ENCODE results near the gene ARPIN.
A peak's percentile ranks its signal among the peaks of the same experiment; 100 is the strongest.

ARPIN gene

DNA sequence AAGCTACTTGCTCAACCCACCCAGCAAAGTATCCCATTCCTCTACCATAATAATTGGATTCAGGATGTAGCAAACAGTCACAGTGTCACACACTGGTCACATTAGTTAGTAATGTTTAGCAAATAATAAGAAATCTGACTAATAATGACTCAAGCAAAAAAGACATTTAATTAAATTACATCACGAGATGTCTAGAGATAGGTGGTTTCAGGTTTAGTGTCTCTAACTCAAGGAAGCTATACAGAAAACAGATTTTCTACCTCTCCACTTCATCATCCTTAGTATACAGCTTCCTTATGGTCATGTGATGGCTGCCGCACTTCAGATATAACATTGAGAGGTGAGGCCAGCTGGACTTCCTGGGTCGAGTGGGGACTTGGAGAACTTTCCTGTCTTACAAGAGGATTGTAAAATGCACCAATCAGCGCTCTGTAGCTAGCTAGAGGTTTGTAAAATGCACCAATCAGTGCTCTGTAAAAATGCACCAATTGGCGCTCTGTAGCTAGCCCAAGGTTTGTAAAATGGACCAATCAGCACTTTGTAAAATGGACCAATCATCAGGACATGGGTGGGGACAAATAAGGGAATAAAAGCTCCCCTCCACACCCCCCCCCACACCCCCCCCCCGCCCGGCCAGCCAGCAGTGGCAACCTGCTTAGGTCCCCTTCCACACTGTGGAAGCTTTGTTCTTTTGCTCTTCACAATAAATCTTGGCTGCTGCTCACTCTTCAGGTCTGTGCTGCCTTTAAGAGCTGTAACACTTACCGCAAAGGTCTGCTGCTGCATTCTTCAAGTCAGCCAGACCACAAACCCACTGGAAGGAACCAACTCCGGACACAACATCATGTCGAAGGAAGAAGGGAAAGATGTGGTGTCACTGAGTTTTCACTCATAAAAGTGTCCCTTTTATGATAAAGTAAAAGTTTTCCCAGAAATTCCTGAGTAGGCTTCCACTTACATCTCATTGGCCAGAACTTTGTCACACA is 24.9 kb upstream of the ARPIN start:
- peaks cover 30% of the 10 kb centered on the region for H3K27me3 ChIP-seq (ENCODE audit: control insufficient read depth, insufficient read depth, low read length)
- no peak overlapping the region for H3K4me2 ChIP-seq (ENCODE audit: low read length)
- no peak overlapping the region for H3K4me3 ChIP-seq (ENCODE audit: low read length)
- H3K4me1 ChIP-seq (ENCODE audit: control insufficient read depth, insufficient read depth, low read length): no peaks in the 10 kb centered on the region
- H3K36me3 ChIP-seq (ENCODE audit: insufficient read depth, low read length): no peaks in the 10 kb centered on the region
- H3K9me3 ChIP-seq (replicated peaks; ENCODE audit: low read length): no peaks in the 10 kb centered on the region
- no peak overlapping the region for H3K9ac ChIP-seq (ENCODE audit: low read depth, low read length)

GRCh38 chr15:89936786-89937265 is 24.1 kb upstream of the ARPIN start:
- Histone ChIP-seq H3K9me3 (replicated peaks; ENCODE audit: low read length) (no peaks in the 10 kb centered on the region), H3K27me3 (ENCODE audit: control insufficient read depth, insufficient read depth, low read length) (peaks cover 37% of the 10 kb centered on the region), H3K4me1 (ENCODE audit: control insufficient read depth, insufficient read depth, low read length) (no peaks in the 10 kb centered on the region)

DNA sequence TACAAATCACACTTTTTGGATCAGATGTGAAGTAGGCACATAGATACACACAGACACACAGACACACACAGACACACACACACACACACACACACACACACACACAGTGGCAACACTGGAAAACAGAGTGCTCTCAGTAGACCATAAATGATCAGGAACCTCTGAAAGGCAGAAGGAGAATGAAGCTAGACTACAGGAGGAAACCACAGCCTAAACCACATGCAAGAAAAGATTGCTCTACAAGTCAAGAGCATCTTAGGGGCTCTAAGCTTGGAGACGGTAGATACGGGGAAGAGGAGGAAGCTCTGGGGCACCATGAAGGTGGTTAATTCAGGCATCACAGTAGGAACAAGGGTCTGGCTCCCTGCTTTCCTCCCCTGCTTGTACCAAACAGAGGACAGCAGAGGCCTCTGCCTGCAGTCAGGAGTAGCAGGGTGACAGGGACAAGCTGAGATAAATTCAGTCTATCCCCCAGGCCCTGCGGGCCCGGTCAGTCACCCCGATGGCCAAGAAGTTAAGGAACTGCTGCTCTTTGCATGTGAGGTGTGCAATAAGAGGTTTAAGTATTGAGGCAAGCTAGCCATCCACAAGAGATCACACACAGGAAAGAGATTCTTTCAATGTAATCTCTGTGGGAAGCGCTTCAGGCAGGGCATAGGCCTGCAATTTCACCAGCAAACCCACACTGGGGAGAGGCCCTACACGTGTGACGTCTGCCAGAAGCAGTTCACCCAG is 23.5 kb upstream of the ARPIN start:
- H3K36me3 ChIP-seq (ENCODE audit: insufficient read depth, low read length): no peaks in the 10 kb centered on the region
- H3K9ac ChIP-seq (ENCODE audit: low read depth, low read length): no peak overlapping the region
- H3K27me3 ChIP-seq (ENCODE audit: control insufficient read depth, insufficient read depth, low read length): peaks cover 42% of the 10 kb centered on the region
- H3K4me2 ChIP-seq (ENCODE audit: low read length): no peak overlapping the region
- H3K4me3 ChIP-seq (ENCODE audit: low read length): no peak overlapping the region
- no peaks in the 10 kb centered on the region for H3K9me3 ChIP-seq (replicated peaks; ENCODE audit: low read length)
- H3K4me1 ChIP-seq (ENCODE audit: control insufficient read depth, insufficient read depth, low read length): no peaks in the 10 kb centered on the region

More at GRCh38 chr15:89936786-89937265, 24.1 kb upstream of the ARPIN start:
- Histone ChIP-seq H3K4me2 (ENCODE audit: low read length) (no peak overlapping the region), H3K4me3 (ENCODE audit: low read length) (no peak overlapping the region), H3K36me3 (ENCODE audit: insufficient read depth, low read length) (no peaks in the 10 kb centered on the region), H3K9ac (ENCODE audit: low read depth, low read length) (no peak overlapping the region)

- Histone ChIP-seq H3K4me3 (ENCODE audit: low read length) (no peak overlapping the region), H3K27me3 (ENCODE audit: control insufficient read depth, insufficient read depth, low read length) (peaks cover 45% of the 10 kb centered on the region), H3K9me3 (replicated peaks; ENCODE audit: low read length) (no peaks in the 10 kb centered on the region), H3K9ac (ENCODE audit: low read depth, low read length) (no peak overlapping the region), H3K36me3 (ENCODE audit: insufficient read depth, low read length) (no peaks in the 10 kb centered on the region), H3K4me2 (ENCODE audit: low read length) (no peak overlapping the region), H3K4me1 (ENCODE audit: control insufficient read depth, insufficient read depth, low read length) (no peaks in the 10 kb centered on the region)
Observed at GRCh38 chr15:89932880-89933279, 20.1 kb upstream of the ARPIN start.

GRCh38 chr15:89928421-89928820 is 15.7 kb upstream of the ARPIN start:
- Histone ChIP-seq H3K4me1 (ENCODE audit: control insufficient read depth, insufficient read depth, low read length) (no peaks in the 10 kb centered on the region), H3K27me3 (ENCODE audit: control insufficient read depth, insufficient read depth, low read length) (peaks cover 31% of the 10 kb centered on the region), H3K9me3 (replicated peaks; ENCODE audit: low read length) (no peaks in the 10 kb centered on the region), H3K4me3 (ENCODE audit: low read length) (no peak overlapping the region), H3K4me2 (ENCODE audit: low read length) (no peak overlapping the region), H3K36me3 (ENCODE audit: insufficient read depth, low read length) (no peaks in the 10 kb centered on the region), H3K9ac (ENCODE audit: low read depth, low read length) (no peak overlapping the region)

- Histone ChIP-seq H3K36me3 (ENCODE audit: insufficient read depth, low read length) (no peaks in the 10 kb centered on the region), H3K9ac (ENCODE audit: low read depth, low read length) (no peak overlapping the region), H3K4me3 (ENCODE audit: low read length) (no peak overlapping the region), H3K27me3 (ENCODE audit: control insufficient read depth, insufficient read depth, low read length) (peaks cover 16% of the 10 kb centered on the region), H3K9me3 (replicated peaks; ENCODE audit: low read length) (no peaks in the 10 kb centered on the region), H3K4me2 (ENCODE audit: low read length) (no peak overlapping the region), H3K4me1 (ENCODE audit: control insufficient read depth, insufficient read depth, low read length) (no peaks in the 10 kb centered on the region)
Observed at GRCh38 chr15:89926158-89926557, 13.4 kb upstream of the ARPIN start.

DNA sequence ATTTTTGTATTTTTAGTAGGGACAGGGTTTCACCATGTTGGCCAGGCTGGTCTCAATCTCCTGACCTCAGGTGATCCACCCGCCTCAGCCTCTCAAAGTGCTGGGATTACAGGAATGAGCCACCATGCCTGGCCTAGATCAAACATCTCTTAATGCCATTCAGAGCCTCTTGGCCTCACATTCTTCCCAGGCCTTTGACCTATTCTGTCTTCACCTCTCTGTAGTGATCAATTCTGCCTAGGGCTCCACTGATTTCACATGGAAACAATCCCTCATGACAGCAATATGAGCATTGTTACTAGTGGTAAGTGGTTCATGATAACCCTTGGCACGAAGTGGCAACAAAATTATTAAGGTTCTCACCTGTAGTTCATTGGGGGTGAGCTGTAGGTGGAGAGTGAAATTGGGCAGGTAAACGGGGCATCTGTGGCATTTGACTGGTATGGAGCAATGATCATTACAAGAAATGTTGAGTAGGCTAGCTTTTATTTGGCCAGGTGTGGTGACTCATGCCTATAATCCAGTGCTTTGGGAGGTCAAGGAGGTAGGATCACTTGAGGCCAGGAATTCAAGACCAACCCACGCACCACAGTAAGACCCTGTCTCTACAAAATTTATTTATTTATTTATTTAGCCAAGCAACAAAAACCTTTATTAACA is 4.8 kb upstream of the ARPIN start:
- Histone ChIP-seq H3K9me3 (replicated peaks; ENCODE audit: low read length) (no peaks in the 10 kb centered on the region), H3K4me2 (ENCODE audit: low read length) (no peak overlapping the region), H3K27me3 (ENCODE audit: control insufficient read depth, insufficient read depth, low read length) (no peaks in the 10 kb centered on the region), H3K9ac (ENCODE audit: low read depth, low read length) (no peak overlapping the region), H3K36me3 (ENCODE audit: insufficient read depth, low read length) (no peaks in the 10 kb centered on the region), H3K4me1 (ENCODE audit: control insufficient read depth, insufficient read depth, low read length) (peaks cover 5% of the 10 kb centered on the region), H3K4me3 (ENCODE audit: low read length) (no peak overlapping the region)

DNA sequence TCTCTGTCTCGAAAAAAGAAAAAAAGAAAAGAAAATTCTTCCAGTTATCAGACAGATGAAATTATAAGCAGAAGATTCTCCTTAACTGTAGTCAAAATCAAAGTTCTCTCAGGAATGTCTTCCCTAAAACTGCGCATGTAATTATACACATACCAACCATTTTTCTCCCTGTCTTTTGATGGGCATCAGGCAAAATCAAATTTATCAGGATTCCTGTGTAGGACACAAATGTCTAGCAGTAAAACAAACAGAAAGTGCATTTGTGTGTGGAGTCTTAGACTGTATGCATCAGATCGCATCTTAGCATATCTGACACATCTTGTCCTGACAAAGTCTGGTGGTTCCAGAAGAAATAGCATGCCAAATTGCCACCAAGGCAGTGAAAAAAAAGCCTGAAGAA is 3.9 kb upstream of the ARPIN start:
- Histone ChIP-seq H3K27me3 (ENCODE audit: control insufficient read depth, insufficient read depth, low read length) (no peaks in the 10 kb centered on the region), H3K9me3 (replicated peaks; ENCODE audit: low read length) (no peaks in the 10 kb centered on the region), H3K36me3 (ENCODE audit: insufficient read depth, low read length) (no peaks in the 10 kb centered on the region), H3K9ac (ENCODE audit: low read depth, low read length) (no peak overlapping the region), H3K4me2 (ENCODE audit: low read length) (no peak overlapping the region), H3K4me3 (ENCODE audit: low read length) (no peak overlapping the region), H3K4me1 (ENCODE audit: control insufficient read depth, insufficient read depth, low read length) (peaks cover 10% of the 10 kb centered on the region)

DNA sequence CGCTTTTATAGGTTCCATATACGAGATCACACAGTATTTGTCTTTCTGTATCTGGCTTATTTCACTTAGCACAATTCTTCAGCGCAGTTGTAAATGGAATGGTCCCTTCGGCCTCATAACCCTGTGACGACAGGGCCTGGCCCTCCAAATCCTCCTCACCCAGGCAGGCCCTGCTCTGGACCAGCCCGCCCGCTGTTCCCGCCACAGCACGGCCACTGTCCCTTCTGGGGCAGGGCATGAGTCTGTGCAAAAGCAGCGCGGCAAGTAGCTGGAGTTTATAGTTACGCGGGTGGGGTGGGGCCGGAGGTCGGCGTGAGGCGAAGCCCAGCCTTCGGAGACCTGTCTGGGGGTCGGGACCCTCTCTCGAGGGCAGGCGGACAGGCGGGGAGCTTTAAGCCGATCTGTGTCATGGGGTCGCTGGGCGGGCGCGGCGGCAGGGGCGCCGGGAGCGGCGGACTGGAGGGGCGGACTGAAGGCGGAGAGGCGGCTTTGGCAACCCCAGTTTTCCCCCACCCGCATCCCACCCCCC is 543 bp downstream of the ARPIN start:
- Histone ChIP-seq H3K9ac (ENCODE audit: low read depth, low read length) (peak overlapping the region; percentile 82), H3K36me3 (ENCODE audit: insufficient read depth, low read length) (peaks cover 7% of the 10 kb centered on the region), H3K4me3 (ENCODE audit: low read length) (peak overlapping the region; percentile 92), H3K9me3 (replicated peaks; ENCODE audit: low read length) (no peaks in the 10 kb centered on the region), H3K4me1 (ENCODE audit: control insufficient read depth, insufficient read depth, low read length) (peaks cover 10% of the 10 kb centered on the region), H3K4me2 (ENCODE audit: low read length) (peak overlapping the region; percentile 94), H3K27me3 (ENCODE audit: control insufficient read depth, insufficient read depth, low read length) (no peaks in the 10 kb centered on the region)

- Histone ChIP-seq H3K36me3 (ENCODE audit: insufficient read depth, low read length) (peaks cover 13% of the 10 kb centered on the region), H3K4me2 (ENCODE audit: low read length) (no peak overlapping the region), H3K9me3 (replicated peaks; ENCODE audit: low read length) (no peaks in the 10 kb centered on the region), H3K27me3 (ENCODE audit: control insufficient read depth, insufficient read depth, low read length) (no peaks in the 10 kb centered on the region), H3K9ac (ENCODE audit: low read depth, low read length) (no peak overlapping the region), H3K4me1 (ENCODE audit: control insufficient read depth, insufficient read depth, low read length) (peaks cover 10% of the 10 kb centered on the region), H3K4me3 (ENCODE audit: low read length) (no peak overlapping the region)
Observed at GRCh38 chr15:89910891-89911626, 1.7 kb downstream of the ARPIN start.
